Breast epithelium (tissue), 4 donors: ENCODE measurements around the gene TTC28. TPM values are rescaled to one million over a fixed set of nuclear protein-coding genes. Genes with fewer than 3 reads are reported as not detected.

Source experiments
- DNase-seq, 2 donors: peaks; one replicate each; pipeline ENCODE4 v3.0.0-alpha.2; 2019; ENCODE audit warnings: low spot score in 2 of 2
- H3K27ac ChIP-seq, 2 donors: fragments of 200-600 bp; sonication (generic) in 1 of 2; one replicate each; pipeline ENCODE4 v1.5.1; 2016 to 2019; ENCODE audit warnings: mild to moderate bottlenecking in 1 of 2
- H3K27me3 ChIP-seq, 2 donors: fragments of 200-600 bp; sonication (generic) in 1 of 2; one replicate each; pipeline versions ENCODE4 v1.5.1 to v1.6.0; 2017 to 2019; ENCODE audit warnings: control low read depth in 1 of 2, mild to moderate bottlenecking in 1 of 2
- H3K36me3 ChIP-seq: fragments of 200-600 bp; one replicate; pipeline ENCODE4 v1.5.1; 2019
- H3K4me1 ChIP-seq, 2 donors: fragments of 200-600 bp; sonication (generic); one replicate each; pipeline ENCODE4 v1.5.1; 2016 to 2019; ENCODE audit warnings: control low read depth in 1 of 2
- H3K4me3 ChIP-seq, 3 donors: fragments of 200-600 bp; sonication (generic); 1 replicate in 2 of 3; 2 replicates in 1 of 3; pipeline ENCODE4 v1.5.1; 2016 to 2019; ENCODE audit warnings: mild to moderate bottlenecking in 3 of 3, moderate library complexity in 2 of 3
- H3K9me3 ChIP-seq, 2 donors: fragments of 200-600 bp; sonication (generic) in 1 of 2; one replicate each; pipeline ENCODE4 v1.5.1; 2016 to 2019; ENCODE audit warnings: control low read depth in 1 of 2
- POLR2A ChIP-seq: fragments of 450-650 bp; IDR thresholded peaks from one replicate; pipeline ENCODE4 v1.6.1; 2016; ENCODE audit warnings: antibody characterized with exemption, mild to moderate bottlenecking, moderate library complexity
- POLR2AphosphoS5 ChIP-seq, 3 donors: sonication (generic); formaldehyde crosslinking; IDR thresholded peaks; one replicate each; pipeline ENCODE4 v1.6.1; 2017; ENCODE audit warnings: antibody characterized with exemption in 3 of 3
- intact Hi-C: fragments of 100-400 bp; cut with DNase I; formaldehyde crosslinking; loops from one replicate; pipeline ENCODE4 v1.15.1; 2023; ENCODE audit warnings: low total_unique reads
- total RNA-seq, 3 donors: library from RNA; depleted of rRNA; stranded (reverse); fragments of >200 nt; gene quantifications; one replicate each; pipeline ENCODE4 v1.1.0, GENCODE V29; 2016
- TF ChIP-seq, protein P1 (sequence below), 3 donors: fragments of 450-650 bp; IDR thresholded peaks; one replicate each; pipeline ENCODE4 v1.5.1; 2016 to 2017; ENCODE audit warnings: antibody characterized with exemption in 3 of 3, mild to moderate bottlenecking in 3 of 3, moderate library complexity in 3 of 3

The TTC28 gene
- total RNA-seq, 3 donors from 2014 or later = 33.5 to 43.3 (median 40.2) TPM

DNA sequence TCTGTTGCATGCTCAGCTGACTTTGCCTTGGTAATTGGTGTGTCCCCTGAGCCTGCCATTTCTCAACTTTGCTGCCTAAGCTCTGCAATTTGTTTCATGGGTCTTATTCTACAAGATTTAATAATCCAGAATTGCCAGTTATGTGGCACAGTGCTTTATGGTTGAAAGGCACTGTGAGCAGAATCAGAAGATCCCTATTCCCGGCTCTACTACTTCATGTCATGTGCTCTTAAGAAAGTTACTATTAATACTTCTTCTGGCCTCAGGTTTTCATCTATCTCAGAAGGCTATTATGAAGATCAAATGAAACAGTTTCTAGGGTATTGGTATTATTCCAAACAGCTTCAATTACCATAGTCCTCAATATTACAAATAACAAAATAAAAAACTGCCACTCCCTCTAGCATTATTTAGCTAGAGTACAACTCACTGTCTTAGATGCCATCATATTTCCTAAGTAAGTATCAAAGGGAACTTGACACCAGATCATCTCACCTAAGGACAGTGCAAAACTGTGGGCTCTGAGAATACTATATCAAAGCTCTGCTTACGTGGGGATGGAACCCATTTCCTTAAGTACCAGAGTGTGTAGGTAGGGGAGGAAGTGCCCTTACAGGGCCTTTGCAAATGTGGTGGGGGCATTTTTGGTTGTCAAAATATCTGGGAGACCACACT is 560.5 kb downstream of the TTC28 start:
- H3K4me1 ChIP-seq = no peaks in the 10 kb centered on the region
- no peak overlapping the region for H3K27ac ChIP-seq
- H3K36me3 ChIP-seq = no peaks in the 10 kb centered on the region

DNA sequence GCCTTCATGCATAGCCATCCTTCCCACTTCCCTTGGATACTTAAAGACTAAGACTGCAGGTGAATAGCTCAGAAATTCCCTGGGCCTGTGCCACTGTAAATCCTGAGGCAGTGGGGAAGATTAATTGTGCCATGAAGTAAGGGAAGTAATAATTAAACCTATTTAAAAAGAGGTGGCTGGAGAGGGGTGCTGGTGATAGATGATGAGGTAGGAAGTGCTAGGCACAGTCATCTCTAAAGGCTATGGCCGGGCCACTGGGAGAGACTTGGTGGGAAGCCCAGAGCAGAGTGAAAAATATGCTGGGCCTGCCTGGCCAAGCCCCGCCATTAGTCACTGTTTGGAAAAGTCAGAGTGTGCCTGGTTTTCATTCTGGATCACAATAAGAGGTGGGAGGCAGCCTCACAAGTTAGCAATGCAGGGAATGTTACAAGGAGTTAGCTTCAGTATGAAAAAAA is 563.4 kb downstream of the TTC28 start:
- Histone ChIP-seq H3K36me3 (no peaks in the 10 kb centered on the region), H3K9me3 (no peaks in the 10 kb centered on the region), H3K27ac (peak overlapping the region; percentile 60 to 83), H3K27me3 (no peaks in the 10 kb centered on the region), H3K4me1 (no peaks in the 10 kb centered on the region), H3K4me3 (no peak overlapping the region)
- DNase-seq = peak in 1 of 2 donors; percentile 66
- intact Hi-C loops = no loop called here
- TF ChIP-seq POLR2A (no peak), POLR2AphosphoS5 (IDR thresholded peaks at IDR 0.05) (peak in 1 of 3 donors; percentile 40)
- TF ChIP-seq, protein P1, sequence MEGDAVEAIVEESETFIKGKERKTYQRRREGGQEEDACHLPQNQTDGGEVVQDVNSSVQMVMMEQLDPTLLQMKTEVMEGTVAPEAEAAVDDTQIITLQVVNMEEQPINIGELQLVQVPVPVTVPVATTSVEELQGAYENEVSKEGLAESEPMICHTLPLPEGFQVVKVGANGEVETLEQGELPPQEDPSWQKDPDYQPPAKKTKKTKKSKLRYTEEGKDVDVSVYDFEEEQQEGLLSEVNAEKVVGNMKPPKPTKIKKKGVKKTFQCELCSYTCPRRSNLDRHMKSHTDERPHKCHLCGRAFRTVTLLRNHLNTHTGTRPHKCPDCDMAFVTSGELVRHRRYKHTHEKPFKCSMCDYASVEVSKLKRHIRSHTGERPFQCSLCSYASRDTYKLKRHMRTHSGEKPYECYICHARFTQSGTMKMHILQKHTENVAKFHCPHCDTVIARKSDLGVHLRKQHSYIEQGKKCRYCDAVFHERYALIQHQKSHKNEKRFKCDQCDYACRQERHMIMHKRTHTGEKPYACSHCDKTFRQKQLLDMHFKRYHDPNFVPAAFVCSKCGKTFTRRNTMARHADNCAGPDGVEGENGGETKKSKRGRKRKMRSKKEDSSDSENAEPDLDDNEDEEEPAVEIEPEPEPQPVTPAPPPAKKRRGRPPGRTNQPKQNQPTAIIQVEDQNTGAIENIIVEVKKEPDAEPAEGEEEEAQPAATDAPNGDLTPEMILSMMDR (IDR thresholded peaks at IDR 0.05) = no peak

More for the DNA sequence above, 560.5 kb downstream of the TTC28 start:
- Histone ChIP-seq H3K9me3 (no peaks in the 10 kb centered on the region), H3K27me3 (no peaks in the 10 kb centered on the region), H3K4me3 (no peak overlapping the region)
- no peak for DNase-seq
- no peak for TF ChIP-seq POLR2A
- TF ChIP-seq, protein P1 (IDR thresholded peaks at IDR 0.05) = no peak
- no peak for TF ChIP-seq POLR2AphosphoS5 (IDR thresholded peaks at IDR 0.05)
- intact Hi-C loops = no loop called here

DNA sequence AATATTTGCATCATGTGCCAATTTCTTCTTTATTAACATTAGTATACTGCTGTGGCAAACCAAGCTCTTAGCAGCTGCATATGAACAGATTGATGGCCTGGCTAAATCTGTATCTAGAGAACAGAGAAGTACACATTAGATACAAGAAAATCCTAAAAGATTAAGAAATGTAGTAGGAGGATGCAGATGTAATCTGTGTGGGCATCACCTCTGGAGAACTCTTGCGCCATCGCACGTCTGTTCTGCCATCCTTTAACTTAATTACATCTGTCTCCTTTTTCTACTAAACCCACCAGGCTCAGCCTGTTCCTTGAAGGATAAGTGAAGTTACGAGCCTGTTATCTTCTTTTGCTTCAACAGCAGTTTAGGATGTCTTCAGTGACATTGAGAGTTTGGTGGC is 564.2 kb downstream of the TTC28 start:
- intact Hi-C loops = no loop called here
- H3K27ac ChIP-seq = peak overlapping the region in 1 of 2 donors; percentile 83
- DNase-seq = no peak

DNA sequence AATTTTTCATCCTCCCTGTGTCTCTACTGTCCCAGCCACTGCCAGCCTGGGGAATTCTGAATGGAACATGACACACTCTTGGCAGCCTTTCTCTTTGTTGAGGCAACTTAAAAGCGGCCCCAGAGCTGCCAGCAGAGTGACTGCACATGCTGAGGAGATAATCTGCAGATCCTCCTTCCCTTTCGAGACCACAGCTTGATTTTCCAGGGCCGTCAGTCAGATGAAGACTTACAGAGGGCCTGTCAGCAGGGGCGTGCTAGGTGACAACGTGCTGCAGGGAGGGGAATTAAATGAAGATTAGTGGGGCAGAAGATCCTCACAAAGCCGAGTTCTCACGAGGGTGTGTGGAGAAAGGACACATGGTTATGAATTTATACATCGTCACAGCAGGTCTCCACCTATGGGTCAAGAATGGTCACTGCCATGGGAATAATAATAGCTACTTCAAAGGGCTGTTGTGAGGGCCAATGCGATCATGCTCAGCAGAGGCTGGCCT is 567.0 kb downstream of the TTC28 start:
- Histone ChIP-seq H3K36me3 (no peaks in the 10 kb centered on the region), H3K4me3 (no peak overlapping the region), H3K9me3 (no peaks in the 10 kb centered on the region), H3K27ac (peak overlapping the region in 1 of 2 donors; percentile 16), H3K27me3 (no peaks in the 10 kb centered on the region), H3K4me1 (no peaks in the 10 kb centered on the region)
- no peak for TF ChIP-seq POLR2AphosphoS5 (IDR thresholded peaks at IDR 0.05)
- TF ChIP-seq, protein P1 (IDR thresholded peaks at IDR 0.05) = peak in 2 of 3 donors; percentile 23 to 35
- intact Hi-C loops = no loop called here
- no peak for DNase-seq

More for the DNA sequence above, 564.2 kb downstream of the TTC28 start:
- no peaks in the 10 kb centered on the region for H3K4me1 ChIP-seq
- no peaks in the 10 kb centered on the region for H3K27me3 ChIP-seq
- H3K9me3 ChIP-seq = no peaks in the 10 kb centered on the region
- no peak overlapping the region for H3K4me3 ChIP-seq
- H3K36me3 ChIP-seq = no peaks in the 10 kb centered on the region
- TF ChIP-seq POLR2A (no peak), POLR2AphosphoS5 (IDR thresholded peaks at IDR 0.05) (no peak)
- TF ChIP-seq, protein P1 (IDR thresholded peaks at IDR 0.05) = no peak

DNA sequence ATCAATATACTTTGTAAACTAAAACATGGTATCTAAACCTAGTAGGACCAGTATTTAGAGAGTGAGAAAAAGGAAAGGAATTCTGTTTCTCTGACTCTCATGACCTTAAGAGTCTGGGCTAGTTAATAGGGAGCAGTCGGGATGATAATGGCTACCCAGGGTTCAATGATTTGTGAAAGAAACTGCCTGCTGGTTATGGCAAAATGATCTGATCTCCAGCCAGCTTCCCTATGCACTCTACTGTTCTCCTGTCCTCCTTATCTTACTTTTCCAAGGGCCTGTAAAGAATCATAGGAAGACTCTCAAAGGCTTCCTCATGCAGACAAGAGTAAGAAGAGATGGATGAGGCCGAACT is 567.5 kb downstream of the TTC28 start:
- H3K27me3 ChIP-seq = no peaks in the 10 kb centered on the region
- TF ChIP-seq POLR2A = no peak
- no peak for DNase-seq
- H3K27ac ChIP-seq = peak overlapping the region in 1 of 2 donors; percentile 16
- H3K4me1 ChIP-seq = no peaks in the 10 kb centered on the region
- H3K4me3 ChIP-seq = no peak overlapping the region
- no peaks in the 10 kb centered on the region for H3K9me3 ChIP-seq
- no peaks in the 10 kb centered on the region for H3K36me3 ChIP-seq
- intact Hi-C loops = no loop called here
